ENCODE measurements around the gene PRKCZ. TPM values are rescaled to one million over a fixed set of nuclear protein-coding genes. Genes with fewer than 3 reads are reported as not detected.

Gene PRKCZ
- total RNA-seq, 1 experiment from 2014 or later: 56.8 TPM

DNA sequence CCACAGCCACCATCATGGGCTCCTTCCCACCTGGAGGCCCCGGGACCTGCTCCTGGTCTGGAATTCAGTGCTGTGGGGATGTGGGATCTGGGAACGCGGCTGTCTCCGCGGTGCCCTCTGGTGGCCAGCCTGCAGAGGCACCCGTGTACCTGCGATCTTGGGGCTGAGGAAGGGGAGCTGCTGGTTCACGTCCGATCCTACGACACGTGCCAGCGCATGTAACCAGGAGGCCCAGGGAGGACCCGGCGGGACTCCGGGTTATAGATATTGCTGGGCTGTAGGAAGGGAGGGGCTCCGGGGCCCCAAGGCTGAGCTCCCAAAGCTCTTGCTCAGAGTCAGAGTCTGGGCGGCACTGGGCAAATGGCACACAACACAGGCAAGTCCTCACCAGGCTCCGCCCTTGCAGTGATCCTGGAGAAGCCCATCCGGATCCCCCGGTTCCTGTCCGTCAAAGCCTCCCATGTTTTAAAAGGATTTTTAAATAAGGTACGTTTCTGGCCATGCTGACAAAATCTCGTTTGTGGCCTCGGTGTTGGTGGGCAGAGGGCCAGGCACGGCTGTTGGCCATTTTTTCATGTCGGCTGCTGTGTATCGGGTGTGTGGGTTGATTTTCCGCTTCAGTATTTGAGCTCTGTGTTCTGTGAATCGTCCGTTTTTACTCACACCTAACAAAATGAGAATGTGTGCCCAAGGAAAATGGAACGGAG lies 124.3 kb downstream of the PRKCZ start:
- Histone ChIP-seq H2AFZ (ENCODE audit: low read length) (peak overlapping the region; percentile 59), H3F3A (ENCODE audit: low read length, unreplicated experiment) (no peaks in the 10 kb centered on the region), H3K9ac (ENCODE audit: low read length) (no peak overlapping the region), H4K20me1 (ENCODE audit: low read length) (no peaks in the 10 kb centered on the region), H3K4me3 (ENCODE audit: low read length) (no peak overlapping the region; the same call in 1 of the 2 replicates), H3K79me2 (ENCODE audit: low read length) (no peaks in the 10 kb centered on the region), H3K36me3 (ENCODE audit: low read depth, low read length) (no peaks in the 10 kb centered on the region; the same call in 1 of the 2 replicates), H3K27ac (ENCODE audit: low read length) (no peak overlapping the region), H3K9me2 (replicated peaks; ENCODE audit: low read length) (no peaks in the 10 kb centered on the region), H3K4me2 (ENCODE audit: low read length) (peak overlapping the region; percentile 48), H3K4me1 (ENCODE audit: insufficient read depth, low read length) (no peaks in the 10 kb centered on the region), H3K9me3 (ENCODE audit: low read length) (no peaks in the 10 kb centered on the region), H3K27me3 (ENCODE audit: low read length) (no peaks in the 10 kb centered on the region)
- intact Hi-C loops (cut with micrococcal nuclease): no loop called here
- ChIA-PET POLR2A (ENCODE audit: unreplicated experiment) (interaction anchor here (0.6 kb wide), 1 partner anchor 55 kb away, joined by 3 read pairs; no protein-coding TSS in a partner anchor), CTCF (interaction anchor here (0.8 to 1.8 kb wide), 6 partner anchors 15 to 66 kb away, joined by 3 to 27 read pairs (median 4); partner anchors contain the start of gene FAAP20)
- BruUV-seq (replicated peaks): no TSS peak
- TF ChIP-seq, protein P1, sequence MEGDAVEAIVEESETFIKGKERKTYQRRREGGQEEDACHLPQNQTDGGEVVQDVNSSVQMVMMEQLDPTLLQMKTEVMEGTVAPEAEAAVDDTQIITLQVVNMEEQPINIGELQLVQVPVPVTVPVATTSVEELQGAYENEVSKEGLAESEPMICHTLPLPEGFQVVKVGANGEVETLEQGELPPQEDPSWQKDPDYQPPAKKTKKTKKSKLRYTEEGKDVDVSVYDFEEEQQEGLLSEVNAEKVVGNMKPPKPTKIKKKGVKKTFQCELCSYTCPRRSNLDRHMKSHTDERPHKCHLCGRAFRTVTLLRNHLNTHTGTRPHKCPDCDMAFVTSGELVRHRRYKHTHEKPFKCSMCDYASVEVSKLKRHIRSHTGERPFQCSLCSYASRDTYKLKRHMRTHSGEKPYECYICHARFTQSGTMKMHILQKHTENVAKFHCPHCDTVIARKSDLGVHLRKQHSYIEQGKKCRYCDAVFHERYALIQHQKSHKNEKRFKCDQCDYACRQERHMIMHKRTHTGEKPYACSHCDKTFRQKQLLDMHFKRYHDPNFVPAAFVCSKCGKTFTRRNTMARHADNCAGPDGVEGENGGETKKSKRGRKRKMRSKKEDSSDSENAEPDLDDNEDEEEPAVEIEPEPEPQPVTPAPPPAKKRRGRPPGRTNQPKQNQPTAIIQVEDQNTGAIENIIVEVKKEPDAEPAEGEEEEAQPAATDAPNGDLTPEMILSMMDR (conservative IDR thresholded peaks at IDR 0.05; ENCODE audit: low read depth, low read length): peak; percentile 99
- no peak for TF ChIP-seq EZH2 (IDR thresholded peaks at IDR 0.05; ENCODE audit: low read length, unreplicated experiment)
- ATAC-seq (peak; percentile 91), DNase-seq (peak; percentile 78)

DNA sequence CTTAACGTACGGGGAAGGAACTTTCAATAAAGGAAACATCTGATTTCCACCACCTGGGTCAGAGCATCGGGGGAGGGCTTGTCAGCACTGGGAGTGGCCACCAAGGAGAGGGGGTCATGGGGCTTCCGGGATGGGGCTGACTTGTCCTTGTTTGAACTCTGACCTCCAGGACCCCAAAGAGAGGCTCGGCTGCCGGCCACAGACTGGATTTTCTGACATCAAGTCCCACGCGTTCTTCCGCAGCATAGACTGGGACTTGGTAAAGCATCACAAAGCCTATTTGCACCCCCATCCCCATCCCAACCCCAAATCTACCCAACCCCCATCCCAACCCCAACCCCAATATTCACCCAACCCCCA lies 124.8 kb downstream of the PRKCZ start:
- Histone ChIP-seq H3K27ac (ENCODE audit: low read length) (no peak overlapping the region), H4K20me1 (ENCODE audit: low read length) (no peaks in the 10 kb centered on the region), H3K4me1 (ENCODE audit: insufficient read depth, low read length) (peaks cover 2% of the 10 kb centered on the region; the same call in 1 of the 2 replicates), H3K27me3 (ENCODE audit: low read length) (no peaks in the 10 kb centered on the region), H3K9me3 (ENCODE audit: low read length) (no peaks in the 10 kb centered on the region), H3K4me2 (ENCODE audit: low read length) (no peak overlapping the region), H3K9me2 (replicated peaks; ENCODE audit: low read length) (no peaks in the 10 kb centered on the region), H3K36me3 (ENCODE audit: low read depth, low read length) (no peaks in the 10 kb centered on the region; the same call in 1 of the 2 replicates), H3K79me2 (ENCODE audit: low read length) (no peaks in the 10 kb centered on the region), H3K4me3 (ENCODE audit: low read length) (no peak overlapping the region; the same call in 1 of the 2 replicates), H3K9ac (ENCODE audit: low read length) (no peak overlapping the region), H3F3A (ENCODE audit: low read length, unreplicated experiment) (no peaks in the 10 kb centered on the region), H2AFZ (ENCODE audit: low read length) (peak overlapping the region; percentile 59; the same call in 1 of the 2 replicates)
- no peak for ATAC-seq
- no peak for DNase-seq
- POLR2A ChIA-PET (ENCODE audit: unreplicated experiment): interaction anchor here (0.6 kb wide), 1 partner anchor 56 kb away, joined by 3 read pairs; no protein-coding TSS in a partner anchor
- CTCF ChIA-PET: interaction anchor here (1.0 to 1.8 kb wide), 3 partner anchors 20 to 42 kb away, joined by 3 to 27 read pairs (median 15); partner anchors contain the start of gene FAAP20
- intact Hi-C loops (cut with micrococcal nuclease): no loop called here
- no peak for TF ChIP-seq EZH2phosphoT487 (IDR thresholded peaks at IDR 0.05; ENCODE audit: borderline replicate concordance, low read length)
- BruUV-seq (replicated peaks): no TSS peak

DNA sequence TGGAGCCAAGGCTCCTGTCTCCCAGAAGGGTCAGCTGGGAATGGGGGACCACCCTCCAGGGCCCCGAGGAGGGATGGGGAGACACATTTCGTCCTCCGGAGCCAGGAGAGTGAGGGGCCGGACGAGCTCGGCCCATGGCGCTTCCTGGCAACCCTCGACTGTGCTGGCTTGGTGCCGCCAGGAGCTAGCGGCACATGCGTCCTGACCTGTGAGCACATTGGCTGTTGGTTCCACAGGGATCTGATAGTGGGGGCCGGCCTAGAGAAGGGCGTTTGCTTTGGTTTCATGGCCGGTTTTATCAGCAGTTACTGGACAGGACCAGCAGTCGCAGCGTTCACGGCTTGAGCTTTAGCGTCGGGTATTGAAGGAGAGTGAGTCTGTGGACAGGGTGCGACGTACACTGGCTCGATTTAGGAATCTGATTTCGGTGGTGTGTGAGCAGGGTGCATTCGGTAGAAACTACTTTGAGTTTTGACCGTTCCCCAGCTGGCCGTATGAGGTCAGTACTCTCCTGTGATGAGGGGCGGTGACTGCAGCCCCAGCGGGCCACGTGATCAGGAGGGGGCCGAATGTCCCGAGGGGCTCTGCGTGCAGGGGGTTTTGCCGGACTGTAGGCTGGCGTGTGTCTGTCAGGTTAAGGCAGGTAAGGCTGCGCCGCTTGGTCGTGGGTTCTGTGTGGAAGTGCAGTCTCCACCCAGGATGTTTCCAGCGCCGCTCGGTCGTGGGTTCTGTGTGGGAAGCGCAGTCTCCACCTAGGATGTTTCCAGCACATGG lies 125.7 kb downstream of the PRKCZ start:
- TF ChIP-seq EZH2 (IDR thresholded peaks at IDR 0.05; ENCODE audit: low read length, unreplicated experiment): no peak
- no peak for TF ChIP-seq EZH2phosphoT487 (IDR thresholded peaks at IDR 0.05; ENCODE audit: borderline replicate concordance, low read length)
- TF ChIP-seq, protein P1 (conservative IDR thresholded peaks at IDR 0.05; ENCODE audit: low read depth, low read length): no peak
- H3K9ac ChIP-seq (ENCODE audit: low read length): no peak overlapping the region
- DNase-seq (no peak), ATAC-seq (no peak)
- H3K9me2 ChIP-seq (replicated peaks; ENCODE audit: low read length): no peaks in the 10 kb centered on the region
- peaks cover 8% of the 10 kb centered on the region for H3K4me1 ChIP-seq (ENCODE audit: insufficient read depth, low read length)
- no peaks in the 10 kb centered on the region for H3K79me2 ChIP-seq (ENCODE audit: low read length)
- no peak overlapping the region for H3K27ac ChIP-seq (ENCODE audit: low read length)
- no peak overlapping the region for H3K4me3 ChIP-seq (ENCODE audit: low read length)
- H3K36me3 ChIP-seq (ENCODE audit: low read depth, low read length): no peaks in the 10 kb centered on the region; the same call in 1 of the 2 replicates
- POLR2A ChIA-PET (ENCODE audit: unreplicated experiment): no interaction called here
- no peaks in the 10 kb centered on the region for H4K20me1 ChIP-seq (ENCODE audit: low read length)
- intact Hi-C loops (cut with micrococcal nuclease): no loop called here
- H3K27me3 ChIP-seq (ENCODE audit: low read length): no peaks in the 10 kb centered on the region
- BruUV-seq (replicated peaks): no TSS peak
- no peak overlapping the region for H2AFZ ChIP-seq (ENCODE audit: low read length)
- H3K4me2 ChIP-seq (ENCODE audit: low read length): no peak overlapping the region
- no peaks in the 10 kb centered on the region for H3F3A ChIP-seq (ENCODE audit: low read length, unreplicated experiment)
- CTCF ChIA-PET: no interaction called here
- no peaks in the 10 kb centered on the region for H3K9me3 ChIP-seq (ENCODE audit: low read length)

Data from PC-3 (cell line).